GM19025 (cell line): ENCODE data around the gene PDHX.

ENCODE experiments used
- ATAC-seq: cut with Tn5 transposase; IDR thresholded peaks from one replicate; pipeline ENCODE4 v1.9.1; 2021; ENCODE audit warnings: mild to moderate bottlenecking, low read depth, moderate library complexity; ENCODE audit not compliant: unreplicated experiment

The PDHX gene

GRCh38 chr11:34986883-34987520, 70.6 kb downstream of the PDHX start:
- no peak for ATAC-seq

- ATAC-seq = no peak
These were observed 71.2 kb downstream of the PDHX start for GRCh38 chr11:34987617-34988016.

GRCh38 chr11:34988294-34989255, 72.2 kb downstream of the PDHX start:
- ATAC-seq = no peak

GRCh38 chr11:34990916-34991315, 74.5 kb downstream of the PDHX start:
- ATAC-seq = no peak

GRCh38 chr11:34994854-34995253, 78.4 kb downstream of the PDHX start:
- no peak for ATAC-seq

- ATAC-seq = no peak
These were observed 80.5 kb downstream of the PDHX start for GRCh38 chr11:34996958-34997357.

GRCh38 chr11:34997952-34998528, 81.6 kb downstream of the PDHX start:
- ATAC-seq = no peak

GRCh38 chr11:34999453-34999852, 83.0 kb downstream of the PDHX start:
- no peak for ATAC-seq

- ATAC-seq = no peak
These were observed 86.8 kb downstream of the PDHX start for GRCh38 chr11:35003186-35003585.

- no peak for ATAC-seq
These were observed 87.2 kb downstream of the PDHX start for GRCh38 chr11:35003658-35004057.

GRCh38 chr11:35005141-35005780, 88.8 kb downstream of the PDHX start:
- ATAC-seq = no peak

- peak; percentile 83 for ATAC-seq
These were observed 90.1 kb downstream of the PDHX start for GRCh38 chr11:35006389-35007128.

GRCh38 chr11:35007277-35007676, 90.9 kb downstream of the PDHX start:
- peak; percentile 57 for ATAC-seq

GRCh38 chr11:35009191-35009943, 92.9 kb downstream of the PDHX start:
- ATAC-seq = no peak

GRCh38 chr11:35009944-35010342, 93.5 kb downstream of the PDHX start:
- no peak for ATAC-seq

GRCh38 chr11:35010654-35011053, 94.2 kb downstream of the PDHX start:
- ATAC-seq = no peak

GRCh38 chr11:35011389-35011788, 95.0 kb downstream of the PDHX start:
- no peak for ATAC-seq

- no peak for ATAC-seq
These were observed 95.5 kb downstream of the PDHX start for GRCh38 chr11:35011944-35012343.

GRCh38 chr11:35012467-35013191, 96.2 kb downstream of the PDHX start:
- ATAC-seq = peak; percentile 69
